ENCODE data around the gene LHPP. TPM values are rescaled to one million over a fixed set of nuclear protein-coding genes. Genes with fewer than 3 reads are reported as not detected.
A peak's percentile ranks its signal among the peaks of the same experiment; 100 is the strongest.
"Not testable (repeated sequence)": the region's sequence is repeated elsewhere in the genome, so short reads cannot be mapped to it uniquely, and the experiment has no call there.

The LHPP gene
- polyA plus RNA-seq, 2 of the 4 experiments (the other 2 are of a cell fraction), result 14.4 to 18.6 TPM

GRCh38 chr10:124547647-124548168, 86.1 kb downstream of the LHPP start:
- WGBS (ENCODE audit: missing lambda C conversion rate), result 82% methylated on average over 10 of the region's 13 CpGs
- Histone ChIP-seq H3K27ac (no peak overlapping the region), H3K4me2 (no peak overlapping the region), H3K4me3 (no peak overlapping the region), H3K9me3 (no peaks in the 10 kb centered on the region), H3K4me1 (no peaks in the 10 kb centered on the region)
- no peak for FAIRE-seq
- no peak for DNase-seq (ENCODE audit: low read depth in 1 of 2, low spot score in 1 of 2)
- TF ChIP-seq E2F6 (IDR thresholded peaks at IDR 0.05; ENCODE audit: borderline replicate concordance, low read depth) (no peak), CEBPB (IDR thresholded peaks at IDR 0.05) (0 out of 4 replicates have a peak, but pooled peaks of 1 of the 2 experiments have one; percentile 22)
- POLR2A ChIA-PET, result no interaction called here
- CTCF ChIA-PET, result interaction anchor here (0.9 to 2.3 kb wide), 4 partner anchors 9 to 17 kb away, joined by 3 to 9 read pairs (median 6); no protein-coding TSS in a partner anchor
- no peak; a peak in 1 of 6 replicates for ATAC-seq

GRCh38 chr10:124549171-124549570, 87.5 kb downstream of the LHPP start:
- CTCF ChIA-PET, result interaction anchor here (0.6 to 2.3 kb wide), 4 partner anchors 10 to 31 kb away, joined by 3 to 9 read pairs (median 6); no protein-coding TSS in a partner anchor
- H3K9me3 ChIP-seq; H3K4me1 ChIP-seq; ATAC-seq; FAIRE-seq; H3K27ac ChIP-seq; H3K4me2 ChIP-seq; POLR2A ChIA-PET; H3K4me3 ChIP-seq; DNase-seq (ENCODE audit: low read depth in 1 of 2, low spot score in 1 of 2): not testable (repeated sequence)
- WGBS (ENCODE audit: missing lambda C conversion rate), result 62% methylated on average over 3 of the region's 3 CpGs

GRCh38 chr10:124550293-124551034, 88.8 kb downstream of the LHPP start:
- ATAC-seq (no peak), FAIRE-seq (no peak), DNase-seq (ENCODE audit: low read depth in 1 of 2, low spot score in 1 of 2) (no peak)
- POLR2A ChIA-PET, result no interaction called here
- H3K4me3 ChIP-seq, result no peak overlapping the region
- no peak overlapping the region for H3K4me2 ChIP-seq
- H3K4me1 ChIP-seq, result no peaks in the 10 kb centered on the region
- TF ChIP-seq RAD21 (conservative IDR thresholded peaks at IDR 0.05 in 1 of 2, IDR thresholded peaks at IDR 0.05 in 1 of 2) (no peak), HES2 (IDR thresholded peaks at IDR 0.05) (no peak), CTCF (IDR thresholded peaks at IDR 0.05) (no peak), RNF2 (IDR thresholded peaks at IDR 0.05; ENCODE audit: borderline replicate concordance, low read depth) (no peak), FOSB (CRISPR knock-in tag; IDR thresholded peaks at IDR 0.05) (no peak), FOXS1 (CRISPR knock-in tag; IDR thresholded peaks at IDR 0.05) (no peak), RARB (CRISPR knock-in tag; IDR thresholded peaks at IDR 0.05) (no peak), EP300 (IDR thresholded peaks at IDR 0.05) (no peak), GATA3 (IDR thresholded peaks at IDR 0.05; ENCODE audit: borderline replicate concordance) (no peak), ATOH8 (CRISPR knock-in tag; IDR thresholded peaks at IDR 0.05; ENCODE audit: low read depth) (no peak), JUNB (IDR thresholded peaks at IDR 0.05) (no peak), MYC (IDR thresholded peaks at IDR 0.05; ENCODE audit: borderline replicate concordance, low read length) (no peak), CBX8 (IDR thresholded peaks at IDR 0.05) (no peak), SREBF2 (IDR thresholded peaks at IDR 0.05) (no peak)
- no peak overlapping the region for H3K27ac ChIP-seq
- H3K9me3 ChIP-seq, result no peaks in the 10 kb centered on the region
- 84% methylated on average over 17 of the region's 26 CpGs for WGBS (ENCODE audit: missing lambda C conversion rate)
- CTCF ChIA-PET, result interaction anchor here (1.1 to 1.9 kb wide), 2 partner anchors 9 to 29 kb away, joined by 3 to 6 read pairs; no protein-coding TSS in a partner anchor
